ENCODE data around the gene FXR1.
A peak's percentile ranks its signal among the peaks of the same experiment; 100 is the strongest.

DNA sequence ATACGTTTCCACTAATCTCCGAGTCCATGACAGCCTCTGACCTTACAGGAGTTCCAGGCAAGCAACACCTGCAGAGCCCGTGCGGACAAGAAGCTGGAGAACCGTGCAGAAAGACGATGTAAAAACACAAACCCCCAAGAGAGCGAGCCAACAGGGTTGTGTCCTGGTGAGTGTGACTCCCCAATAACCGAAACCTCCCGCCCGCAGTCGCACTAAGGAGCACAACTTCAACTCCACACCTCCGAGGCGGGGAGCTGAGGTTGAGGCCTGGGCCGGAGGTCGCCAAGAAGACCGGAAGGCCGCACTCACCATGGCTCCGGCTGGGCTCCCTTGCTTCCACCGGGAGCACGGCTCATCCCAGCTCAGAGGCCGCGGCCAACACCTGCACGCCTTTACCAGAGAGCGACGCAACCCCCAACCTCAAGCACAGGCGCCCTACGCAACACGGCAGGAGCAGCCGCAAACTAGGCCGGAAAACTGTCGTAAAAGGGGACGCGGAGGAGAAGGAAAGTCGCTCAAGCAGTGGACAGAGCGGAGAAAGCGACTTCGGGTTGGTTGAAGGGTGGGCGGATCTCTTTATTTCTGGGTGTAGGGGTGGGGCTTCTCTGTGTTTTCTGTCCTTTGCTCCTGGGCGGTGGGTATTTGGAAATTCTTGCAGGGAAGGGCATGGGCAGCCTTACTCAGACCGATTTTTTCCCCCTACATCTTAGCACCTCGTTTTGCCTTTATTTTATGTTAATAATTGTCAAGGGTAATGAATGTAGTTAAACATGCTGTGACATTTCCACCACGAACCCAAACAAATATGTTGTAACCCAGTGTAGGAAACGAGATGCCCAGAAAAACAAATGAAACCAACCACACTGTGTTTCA, 77.1 kb downstream of the FXR1 start, which contains the start of gene DNAJC19:
- TF ChIP-seq POLR2A (IDR thresholded peaks at IDR 0.05): peak; percentile 82
- TF ChIP-seq, protein P1, sequence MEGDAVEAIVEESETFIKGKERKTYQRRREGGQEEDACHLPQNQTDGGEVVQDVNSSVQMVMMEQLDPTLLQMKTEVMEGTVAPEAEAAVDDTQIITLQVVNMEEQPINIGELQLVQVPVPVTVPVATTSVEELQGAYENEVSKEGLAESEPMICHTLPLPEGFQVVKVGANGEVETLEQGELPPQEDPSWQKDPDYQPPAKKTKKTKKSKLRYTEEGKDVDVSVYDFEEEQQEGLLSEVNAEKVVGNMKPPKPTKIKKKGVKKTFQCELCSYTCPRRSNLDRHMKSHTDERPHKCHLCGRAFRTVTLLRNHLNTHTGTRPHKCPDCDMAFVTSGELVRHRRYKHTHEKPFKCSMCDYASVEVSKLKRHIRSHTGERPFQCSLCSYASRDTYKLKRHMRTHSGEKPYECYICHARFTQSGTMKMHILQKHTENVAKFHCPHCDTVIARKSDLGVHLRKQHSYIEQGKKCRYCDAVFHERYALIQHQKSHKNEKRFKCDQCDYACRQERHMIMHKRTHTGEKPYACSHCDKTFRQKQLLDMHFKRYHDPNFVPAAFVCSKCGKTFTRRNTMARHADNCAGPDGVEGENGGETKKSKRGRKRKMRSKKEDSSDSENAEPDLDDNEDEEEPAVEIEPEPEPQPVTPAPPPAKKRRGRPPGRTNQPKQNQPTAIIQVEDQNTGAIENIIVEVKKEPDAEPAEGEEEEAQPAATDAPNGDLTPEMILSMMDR (IDR thresholded peaks at IDR 0.05): no peak
